ENCODE measurements around the gene PEAK3. TPM values are rescaled to one million over a fixed set of nuclear protein-coding genes. Genes with fewer than 3 reads are reported as not detected.

The PEAK3 gene
- total and polyA plus RNA-seq, 2 experiments from 2014 or later = 0.15 TPM; not detected in 1

GRCh38 chr19:2320049-2320448, 38.1 kb upstream of the PEAK3 start:
- no peaks in the 10 kb centered on the region for H3K27me3 ChIP-seq
- no peaks in the 10 kb centered on the region for H3K36me3 ChIP-seq (replicated peaks; ENCODE audit: insufficient read depth, low read depth)
- H3K79me2 ChIP-seq = no peaks in the 10 kb centered on the region
- H3K4me1 ChIP-seq (ENCODE audit: insufficient read depth) = no peaks in the 10 kb centered on the region
- H3K4me2 ChIP-seq = no peak overlapping the region
- no peaks in the 10 kb centered on the region for H4K20me1 ChIP-seq (ENCODE audit: insufficient read depth, poor library complexity, severe bottlenecking)
- WGBS (ENCODE audit: low lambda C conversion rate, missing lambda C conversion rate) = 81% methylated on average over 12 of the region's 12 CpGs
- no peaks in the 10 kb centered on the region for H3K9me3 ChIP-seq (ENCODE audit: low read depth)
- no peak overlapping the region for H3K4me3 ChIP-seq
- TF ChIP-seq CTCF (IDR thresholded peaks at IDR 0.05; ENCODE audit: poor library complexity) (no peak), EZH2 (IDR thresholded peaks at IDR 0.05; ENCODE audit: borderline replicate concordance) (no peak), EZH2phosphoT487 (IDR thresholded peaks at IDR 0.05; ENCODE audit: low read depth, severe bottlenecking, unreplicated experiment) (no peak)
- H3K9me2 ChIP-seq (replicated peaks; ENCODE audit: insufficient read depth) = no peaks in the 10 kb centered on the region
- H2AFZ ChIP-seq = no peak overlapping the region
- no peak overlapping the region for H3K27ac ChIP-seq
- no peak for DNase-seq (ENCODE audit: low spot score)

GRCh38 chr19:2319551-2319950, 37.6 kb upstream of the PEAK3 start:
- no peak overlapping the region for H2AFZ ChIP-seq
- WGBS (ENCODE audit: low lambda C conversion rate, missing lambda C conversion rate) = 85% methylated on average over 17 of the region's 20 CpGs
- no peak overlapping the region for H3K4me2 ChIP-seq
- H3K27me3 ChIP-seq = no peaks in the 10 kb centered on the region
- H3K79me2 ChIP-seq = no peaks in the 10 kb centered on the region
- H3K36me3 ChIP-seq (replicated peaks; ENCODE audit: insufficient read depth, low read depth) = no peaks in the 10 kb centered on the region
- H3K27ac ChIP-seq = no peak overlapping the region
- no peaks in the 10 kb centered on the region for H3K9me2 ChIP-seq (replicated peaks; ENCODE audit: insufficient read depth)
- H3K4me1 ChIP-seq (ENCODE audit: insufficient read depth) = no peaks in the 10 kb centered on the region
- H3K4me3 ChIP-seq = no peak overlapping the region
- TF ChIP-seq EZH2 (IDR thresholded peaks at IDR 0.05; ENCODE audit: borderline replicate concordance) (no peak), CTCF (IDR thresholded peaks at IDR 0.05; ENCODE audit: poor library complexity) (no peak), EZH2phosphoT487 (IDR thresholded peaks at IDR 0.05; ENCODE audit: low read depth, severe bottlenecking, unreplicated experiment) (no peak)
- H4K20me1 ChIP-seq (ENCODE audit: insufficient read depth, poor library complexity, severe bottlenecking) = no peaks in the 10 kb centered on the region
- H3K9me3 ChIP-seq (ENCODE audit: low read depth) = no peaks in the 10 kb centered on the region
- no peak for DNase-seq (ENCODE audit: low spot score)

GRCh38 chr19:2318923-2319322, 36.9 kb upstream of the PEAK3 start:
- H3K79me2 ChIP-seq = no peaks in the 10 kb centered on the region
- 88% methylated on average over 6 of the region's 6 CpGs for WGBS (ENCODE audit: low lambda C conversion rate, missing lambda C conversion rate)
- H3K9me2 ChIP-seq (replicated peaks; ENCODE audit: insufficient read depth) = no peaks in the 10 kb centered on the region
- no peak for DNase-seq (ENCODE audit: low spot score)
- no peaks in the 10 kb centered on the region for H3K36me3 ChIP-seq (replicated peaks; ENCODE audit: insufficient read depth, low read depth)
- no peak overlapping the region for H3K4me2 ChIP-seq
- TF ChIP-seq EZH2 (IDR thresholded peaks at IDR 0.05; ENCODE audit: borderline replicate concordance) = no peak
- TF ChIP-seq EZH2phosphoT487 (IDR thresholded peaks at IDR 0.05; ENCODE audit: low read depth, severe bottlenecking, unreplicated experiment) = no peak
- TF ChIP-seq CTCF (IDR thresholded peaks at IDR 0.05; ENCODE audit: poor library complexity) = no peak
- no peaks in the 10 kb centered on the region for H3K4me1 ChIP-seq (ENCODE audit: insufficient read depth)
- no peaks in the 10 kb centered on the region for H3K9me3 ChIP-seq (ENCODE audit: low read depth)
- no peaks in the 10 kb centered on the region for H3K27me3 ChIP-seq
- no peak overlapping the region for H2AFZ ChIP-seq
- H4K20me1 ChIP-seq (ENCODE audit: insufficient read depth, poor library complexity, severe bottlenecking) = no peaks in the 10 kb centered on the region
- no peak overlapping the region for H3K27ac ChIP-seq
- H3K4me3 ChIP-seq = no peak overlapping the region

GRCh38 chr19:2317756-2318155, 35.8 kb upstream of the PEAK3 start:
- H3K4me3 ChIP-seq = no peak overlapping the region
- no peaks in the 10 kb centered on the region for H3K9me3 ChIP-seq (ENCODE audit: low read depth)
- no peaks in the 10 kb centered on the region for H3K79me2 ChIP-seq
- no peaks in the 10 kb centered on the region for H3K4me1 ChIP-seq (ENCODE audit: insufficient read depth)
- no peaks in the 10 kb centered on the region for H3K9me2 ChIP-seq (replicated peaks; ENCODE audit: insufficient read depth)
- H2AFZ ChIP-seq = no peak overlapping the region
- H3K27me3 ChIP-seq = no peaks in the 10 kb centered on the region
- TF ChIP-seq CTCF (IDR thresholded peaks at IDR 0.05; ENCODE audit: poor library complexity) (no peak), EZH2 (IDR thresholded peaks at IDR 0.05; ENCODE audit: borderline replicate concordance) (no peak)
- no peaks in the 10 kb centered on the region for H4K20me1 ChIP-seq (ENCODE audit: insufficient read depth, poor library complexity, severe bottlenecking)
- H3K27ac ChIP-seq = no peak overlapping the region
- no peaks in the 10 kb centered on the region for H3K36me3 ChIP-seq (replicated peaks; ENCODE audit: insufficient read depth, low read depth)
- no peak overlapping the region for H3K4me2 ChIP-seq
- WGBS (ENCODE audit: low lambda C conversion rate, missing lambda C conversion rate) = 92% methylated on average over 25 of the region's 25 CpGs
- no peak for DNase-seq (ENCODE audit: low spot score)

Data from hepatocyte (in vitro differentiated cells).